Epidermal melanocyte (primary cell): ENCODE data around the gene FARS2.

Source experiments
- DNase-seq: peaks from one replicate; pipeline ENCODE4 v3.0.0; 2011; ENCODE audit warnings: low spot score; ENCODE audit not compliant: insufficient read length

Gene FARS2

DNA sequence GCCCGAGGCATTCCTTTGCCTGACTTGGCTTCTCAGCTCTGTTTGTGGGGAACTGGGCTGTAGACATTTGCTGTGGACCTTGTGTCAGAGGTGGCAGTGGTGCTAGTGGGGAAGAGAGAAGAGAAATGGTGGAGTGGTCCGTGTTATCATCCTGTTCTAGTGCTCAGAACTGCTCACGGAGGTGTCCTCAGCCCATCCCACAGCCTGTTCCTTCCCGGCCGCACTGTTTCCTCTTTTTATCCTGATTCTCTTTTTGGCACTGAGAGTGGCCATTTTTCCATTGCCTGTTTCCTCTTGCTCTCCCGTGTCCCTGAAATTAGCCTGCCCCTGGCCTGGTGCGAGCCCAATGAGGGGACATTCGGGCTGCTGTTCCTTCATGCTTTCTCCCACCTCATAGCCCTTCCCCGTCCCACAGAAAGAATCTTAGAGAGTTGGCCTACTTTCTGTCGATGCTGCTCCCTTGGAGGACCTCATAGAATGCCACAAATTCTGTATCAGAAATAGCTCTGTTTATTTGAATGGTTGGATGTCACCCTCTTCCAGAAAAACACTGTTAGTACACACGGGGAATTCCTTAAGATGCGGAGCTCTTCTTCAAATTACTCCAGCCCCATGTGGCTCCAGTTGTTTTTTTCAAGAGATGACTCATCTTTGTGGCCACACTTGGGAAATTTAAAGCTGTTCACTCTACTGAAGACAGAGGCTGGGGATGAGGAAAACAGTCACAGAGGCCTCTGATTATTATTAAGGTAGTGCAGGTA lies 26.1 kb downstream of the FARS2 start:
- DNase-seq = peak; percentile 61

- DNase-seq = no peak
Measured at GRCh38 chr6:5287966-5288297, 26.6 kb downstream of the FARS2 start.

- no peak for DNase-seq
Measured at GRCh38 chr6:5290097-5290496, 28.8 kb downstream of the FARS2 start.

- DNase-seq = no peak
Measured at GRCh38 chr6:5290500-5290899, 29.2 kb downstream of the FARS2 start.

DNA sequence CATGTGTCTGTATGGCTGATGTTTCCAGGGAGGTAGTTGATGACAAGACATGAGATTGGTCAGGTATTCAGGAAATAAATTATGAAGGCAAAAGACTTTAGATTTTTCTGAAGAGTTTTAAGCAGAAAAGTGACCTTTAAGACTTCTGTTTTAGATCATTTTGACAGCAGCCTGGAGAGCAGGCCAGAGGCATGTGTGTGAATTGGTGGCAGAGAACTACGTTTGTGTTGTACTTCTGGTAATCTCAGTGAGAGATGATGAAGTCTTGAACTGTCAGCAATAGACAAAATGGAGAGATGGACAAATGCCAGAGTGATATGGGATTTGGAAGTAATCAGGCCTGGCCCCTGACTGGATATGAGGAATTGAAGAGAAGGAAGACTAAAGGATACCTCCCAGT lies 30.8 kb downstream of the FARS2 start:
- DNase-seq = no peak

- no peak for DNase-seq
Measured at GRCh38 chr6:5293692-5294091, 32.4 kb downstream of the FARS2 start.

GRCh38 chr6:5294392-5295211 lies 33.3 kb downstream of the FARS2 start:
- no peak for DNase-seq

GRCh38 chr6:5295623-5296022 lies 34.3 kb downstream of the FARS2 start:
- DNase-seq = no peak

GRCh38 chr6:5300206-5300764 lies 39.0 kb downstream of the FARS2 start:
- no peak for DNase-seq

GRCh38 chr6:5302220-5302946 lies 41.1 kb downstream of the FARS2 start:
- no peak for DNase-seq

- no peak for DNase-seq
Measured at GRCh38 chr6:5302995-5303622, 41.8 kb downstream of the FARS2 start.

DNA sequence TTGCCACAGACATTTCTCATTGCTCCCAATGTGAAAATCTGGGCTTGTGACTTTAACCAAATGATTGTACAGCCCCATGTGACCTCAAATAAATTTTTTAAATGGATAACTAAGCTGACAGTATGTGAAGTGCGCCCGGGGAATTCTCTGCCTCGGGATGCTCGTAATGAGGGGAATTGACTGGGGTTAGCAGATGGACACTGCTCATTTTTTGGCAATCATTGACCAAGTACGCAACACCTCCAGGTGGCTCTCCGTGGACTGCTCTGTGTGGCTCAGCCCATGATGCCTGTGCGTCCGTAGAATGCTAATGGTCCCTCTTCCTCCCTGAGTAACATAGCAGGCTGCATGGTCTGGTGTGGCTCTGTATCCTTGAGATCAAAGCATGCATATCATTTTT lies 42.4 kb downstream of the FARS2 start:
- no peak for DNase-seq

- DNase-seq = no peak
Measured at GRCh38 chr6:5305968-5306626, 44.8 kb downstream of the FARS2 start.

- no peak for DNase-seq
Measured at GRCh38 chr6:5307058-5307457, 45.7 kb downstream of the FARS2 start.

- no peak for DNase-seq
Measured at GRCh38 chr6:5308066-5308465, 46.8 kb downstream of the FARS2 start.

GRCh38 chr6:5314191-5314865 lies 53.0 kb downstream of the FARS2 start:
- DNase-seq = no peak

- DNase-seq = no peak
Measured at GRCh38 chr6:5315881-5316280, 54.6 kb downstream of the FARS2 start.

DNA sequence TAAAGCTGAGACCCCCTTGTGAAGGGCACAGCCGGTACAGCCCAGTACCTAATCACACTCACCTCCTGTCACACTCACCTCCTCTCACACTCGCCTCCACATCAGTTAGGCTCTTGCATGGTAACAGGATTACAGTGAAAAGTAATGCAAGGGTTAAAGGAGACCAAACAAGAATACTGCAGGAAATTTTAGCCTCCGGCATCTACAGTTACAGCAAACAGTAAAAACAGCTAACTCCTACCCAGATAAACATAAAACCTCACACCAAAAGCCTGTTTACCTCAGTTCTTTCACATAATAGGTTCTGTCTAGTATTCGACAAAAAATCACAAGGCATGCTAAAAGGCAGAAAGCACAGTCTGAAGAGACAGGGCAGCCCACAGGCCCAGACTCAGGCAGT lies 55.6 kb downstream of the FARS2 start:
- no peak for DNase-seq

DNA sequence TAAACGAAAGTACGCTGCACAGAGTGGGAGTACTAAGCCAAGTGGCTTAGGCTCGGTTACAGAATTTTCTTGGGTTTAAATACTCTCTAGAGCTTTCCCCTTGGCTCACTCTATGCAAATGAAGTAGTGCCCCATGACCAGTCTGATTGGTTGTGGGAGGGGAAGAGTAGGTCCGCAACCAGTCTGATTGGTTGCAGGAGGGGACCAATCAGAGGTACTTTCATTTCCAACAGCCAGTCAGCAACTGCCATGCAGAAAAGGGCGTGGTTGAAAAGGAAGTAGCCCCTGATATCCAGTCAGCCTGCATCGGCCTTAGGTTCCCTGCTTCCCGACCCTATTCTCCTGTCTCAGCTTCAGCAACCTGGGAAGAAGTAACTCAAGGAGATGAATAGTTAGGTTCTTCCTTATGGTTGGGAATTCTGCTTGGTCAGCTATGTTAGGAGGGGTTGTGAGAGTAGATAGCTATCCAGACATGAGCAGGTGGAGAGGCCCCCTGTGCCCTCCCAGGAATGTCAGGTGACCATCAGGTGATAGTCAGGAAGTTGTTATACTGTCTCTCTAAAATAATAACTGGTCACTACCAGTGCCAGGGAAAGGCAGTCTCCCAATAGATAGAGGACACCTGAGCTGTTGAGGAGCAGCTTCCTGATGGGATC lies 57.4 kb downstream of the FARS2 start:
- no peak for DNase-seq

DNA sequence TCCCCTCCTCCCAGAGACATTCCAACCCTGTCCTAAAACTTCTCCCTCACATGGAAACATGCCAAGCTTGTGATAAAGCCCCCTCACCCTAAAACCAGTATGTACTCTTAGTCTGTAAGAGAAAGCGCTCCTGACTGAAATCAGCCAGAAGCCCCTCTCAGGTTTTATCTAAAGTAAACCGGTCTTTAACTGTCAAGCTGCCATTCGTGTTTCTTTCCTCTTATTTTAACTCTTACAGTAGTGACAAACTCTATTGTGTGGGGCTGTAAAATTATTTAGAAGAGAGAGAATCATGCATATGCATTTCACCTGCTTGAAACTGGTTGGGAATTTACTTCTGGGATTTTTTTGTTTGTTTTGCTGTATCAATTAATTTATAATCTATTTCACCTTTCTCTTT lies 62.7 kb downstream of the FARS2 start:
- DNase-seq = no peak
